Gastroesophageal sphincter (tissue), 3 donors: Measurements from ENCODE around the gene ARNT2.

Source experiments
- EP300 ChIP-seq: sonication (generic); formaldehyde crosslinking; IDR thresholded peaks from one replicate; pipeline ENCODE4 v1.6.1; 2017; ENCODE audit warnings: antibody characterized with exemption, mild to moderate bottlenecking
- POLR2A ChIP-seq, 2 donors: fragments of 450-650 bp; IDR thresholded peaks; one replicate each; pipeline ENCODE4 v1.6.1; 2017; ENCODE audit warnings: antibody characterized with exemption in 2 of 2, mild to moderate bottlenecking in 2 of 2, moderate library complexity in 1 of 2
- POLR2AphosphoS5 ChIP-seq: sonication (generic); formaldehyde crosslinking; IDR thresholded peaks from one replicate; pipeline ENCODE4 v1.6.1; 2017; ENCODE audit warnings: antibody characterized with exemption
- TF ChIP-seq, protein P1 (sequence below), 4 experiments: fragments of 200-600 bp in 2 of 4; fragments of 450-650 bp in 2 of 4; sonication (generic) in 1 of 4; IDR thresholded peaks; one replicate each; pipeline ENCODE4 v1.5.1; 2017 to 2019; ENCODE audit warnings: antibody characterized with exemption in 4 of 4, mild to moderate bottlenecking in 2 of 4, moderate library complexity in 2 of 4

DNA sequence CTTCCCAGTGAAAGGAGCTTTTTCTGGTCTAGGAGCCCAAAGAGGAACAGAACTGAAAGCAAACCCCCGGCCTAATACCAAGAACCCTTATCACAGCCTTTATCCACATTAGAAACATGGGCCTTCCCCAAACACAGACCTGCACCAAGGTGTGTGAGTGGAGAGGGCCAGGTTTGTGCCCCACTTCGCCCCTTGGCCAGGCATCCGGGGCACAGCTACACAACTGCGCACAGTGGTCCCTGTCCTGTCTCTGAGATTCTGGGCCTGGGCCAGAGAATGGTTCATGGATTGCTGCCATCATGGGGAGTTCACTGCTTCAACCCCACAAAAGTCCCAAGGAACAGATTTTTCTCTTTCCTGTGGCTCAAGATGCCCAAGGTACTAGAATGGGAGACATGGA is 165.5 kb downstream of the ARNT2 start:
- TF ChIP-seq, protein P1, sequence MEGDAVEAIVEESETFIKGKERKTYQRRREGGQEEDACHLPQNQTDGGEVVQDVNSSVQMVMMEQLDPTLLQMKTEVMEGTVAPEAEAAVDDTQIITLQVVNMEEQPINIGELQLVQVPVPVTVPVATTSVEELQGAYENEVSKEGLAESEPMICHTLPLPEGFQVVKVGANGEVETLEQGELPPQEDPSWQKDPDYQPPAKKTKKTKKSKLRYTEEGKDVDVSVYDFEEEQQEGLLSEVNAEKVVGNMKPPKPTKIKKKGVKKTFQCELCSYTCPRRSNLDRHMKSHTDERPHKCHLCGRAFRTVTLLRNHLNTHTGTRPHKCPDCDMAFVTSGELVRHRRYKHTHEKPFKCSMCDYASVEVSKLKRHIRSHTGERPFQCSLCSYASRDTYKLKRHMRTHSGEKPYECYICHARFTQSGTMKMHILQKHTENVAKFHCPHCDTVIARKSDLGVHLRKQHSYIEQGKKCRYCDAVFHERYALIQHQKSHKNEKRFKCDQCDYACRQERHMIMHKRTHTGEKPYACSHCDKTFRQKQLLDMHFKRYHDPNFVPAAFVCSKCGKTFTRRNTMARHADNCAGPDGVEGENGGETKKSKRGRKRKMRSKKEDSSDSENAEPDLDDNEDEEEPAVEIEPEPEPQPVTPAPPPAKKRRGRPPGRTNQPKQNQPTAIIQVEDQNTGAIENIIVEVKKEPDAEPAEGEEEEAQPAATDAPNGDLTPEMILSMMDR (IDR thresholded peaks at IDR 0.05) = no peak
- TF ChIP-seq POLR2A (IDR thresholded peaks at IDR 0.05) (no peak), EP300 (no peak), POLR2AphosphoS5 (no peak)
